Subcutaneous adipose tissue (tissue), 4 donors: Measurements from ENCODE around the gene KCNA5. TPM values are rescaled to one million over a fixed set of nuclear protein-coding genes. Genes with fewer than 3 reads are reported as not detected.

Experiments used
- CTCF ChIP-seq: fragments of 450-650 bp; IDR thresholded peaks from one replicate; pipeline ENCODE4 v1.5.1; 2016; ENCODE audit warnings: low read depth, mild to moderate bottlenecking, control low read depth, antibody characterized with exemption, moderate library complexity
- total RNA-seq, 4 donors: library from RNA; depleted of rRNA; stranded (reverse); fragments of >200 nt; gene quantifications; one replicate each; pipeline ENCODE4 v1.1.0, GENCODE V29; 2016

Gene KCNA5
- total RNA-seq, 4 donors from 2014 or later, result 0.19 to 0.33 (median 0.22) TPM; not detected in 1

GRCh38 chr12:5063149-5063548 is 19.5 kb downstream of the KCNA5 start:
- TF ChIP-seq CTCF, result no peak

GRCh38 chr12:5064913-5065490 is 21.3 kb downstream of the KCNA5 start:
- no peak for TF ChIP-seq CTCF

DNA sequence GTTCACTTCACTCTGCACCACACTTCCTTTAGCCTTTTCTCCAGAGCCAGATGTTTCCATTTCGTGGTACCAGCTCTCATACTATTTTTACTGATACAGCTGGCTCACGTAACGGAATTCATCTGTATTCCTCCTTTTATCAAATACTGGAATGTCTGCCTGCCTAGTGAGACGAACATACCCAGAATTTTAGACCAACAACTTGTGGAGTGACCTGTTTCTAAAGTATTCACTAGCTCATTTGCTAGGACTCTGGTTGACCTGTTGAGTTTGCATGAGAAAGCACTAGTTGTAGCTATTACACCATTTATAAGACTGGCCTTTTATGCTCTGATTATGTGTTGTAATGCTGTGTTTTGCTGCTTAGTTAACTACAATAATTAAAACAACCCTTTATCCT is 22.6 kb downstream of the KCNA5 start:
- TF ChIP-seq CTCF, result no peak

GRCh38 chr12:5068126-5068525 is 24.4 kb downstream of the KCNA5 start:
- no peak for TF ChIP-seq CTCF

- TF ChIP-seq CTCF, result no peak
Measured at GRCh38 chr12:5068619-5069018, 24.9 kb downstream of the KCNA5 start.

GRCh38 chr12:5070090-5070489 is 26.4 kb downstream of the KCNA5 start:
- TF ChIP-seq CTCF, result no peak

GRCh38 chr12:5071496-5071895 is 27.8 kb downstream of the KCNA5 start:
- TF ChIP-seq CTCF, result no peak
